Measurements from ENCODE around the gene TMEM132D. TPM values are rescaled to one million over a fixed set of nuclear protein-coding genes. Genes with fewer than 3 reads are reported as not detected.

The TMEM132D gene
- total RNA-seq, 1 donor = not detected

DNA sequence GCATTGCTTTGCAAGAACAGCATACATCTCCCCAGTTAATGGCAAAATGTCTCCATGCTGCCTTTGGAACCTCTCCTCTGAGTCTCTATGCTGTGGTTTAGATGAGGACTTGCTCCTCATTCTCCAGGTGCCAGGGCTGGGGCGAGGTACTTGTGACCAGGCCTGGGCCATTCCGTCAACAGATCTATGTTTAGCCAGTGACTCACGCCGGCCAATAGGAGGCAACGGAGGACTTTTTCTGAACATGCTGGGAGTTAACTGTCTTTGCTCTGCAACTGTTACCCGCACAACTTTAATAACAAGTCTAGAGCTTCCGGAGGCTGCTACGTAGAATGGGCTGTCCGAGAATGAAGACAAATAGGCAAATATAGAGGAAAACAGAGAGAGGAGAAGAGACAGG, 836.3 kb downstream of the TMEM132D start:
- no peak for DNase-seq (ENCODE audit: insufficient read length, low spot score, missing footprints)
- H3K4me3 ChIP-seq (ENCODE audit: insufficient read depth, low read length) = no peak overlapping the region
- no peaks in the 10 kb centered on the region for H3K79me2 ChIP-seq (ENCODE audit: insufficient read depth, low read length)
- H2AFZ ChIP-seq (ENCODE audit: low read length) = no peak overlapping the region
- H3K36me3 ChIP-seq (ENCODE audit: insufficient read depth, low read length) = no peaks in the 10 kb centered on the region
- H3K9me3 ChIP-seq (ENCODE audit: low read depth, low read length) = peaks cover 2% of the 10 kb centered on the region
- no peak overlapping the region for H3K4me2 ChIP-seq (ENCODE audit: insufficient read depth, low read length)
- H3K27ac ChIP-seq (ENCODE audit: low read depth, low read length) = no peak overlapping the region
- no peaks in the 10 kb centered on the region for H3K27me3 ChIP-seq (ENCODE audit: insufficient read depth, low read length)
- H4K20me1 ChIP-seq (ENCODE audit: insufficient read depth, low read length) = no peaks in the 10 kb centered on the region
- TF ChIP-seq, protein P1, sequence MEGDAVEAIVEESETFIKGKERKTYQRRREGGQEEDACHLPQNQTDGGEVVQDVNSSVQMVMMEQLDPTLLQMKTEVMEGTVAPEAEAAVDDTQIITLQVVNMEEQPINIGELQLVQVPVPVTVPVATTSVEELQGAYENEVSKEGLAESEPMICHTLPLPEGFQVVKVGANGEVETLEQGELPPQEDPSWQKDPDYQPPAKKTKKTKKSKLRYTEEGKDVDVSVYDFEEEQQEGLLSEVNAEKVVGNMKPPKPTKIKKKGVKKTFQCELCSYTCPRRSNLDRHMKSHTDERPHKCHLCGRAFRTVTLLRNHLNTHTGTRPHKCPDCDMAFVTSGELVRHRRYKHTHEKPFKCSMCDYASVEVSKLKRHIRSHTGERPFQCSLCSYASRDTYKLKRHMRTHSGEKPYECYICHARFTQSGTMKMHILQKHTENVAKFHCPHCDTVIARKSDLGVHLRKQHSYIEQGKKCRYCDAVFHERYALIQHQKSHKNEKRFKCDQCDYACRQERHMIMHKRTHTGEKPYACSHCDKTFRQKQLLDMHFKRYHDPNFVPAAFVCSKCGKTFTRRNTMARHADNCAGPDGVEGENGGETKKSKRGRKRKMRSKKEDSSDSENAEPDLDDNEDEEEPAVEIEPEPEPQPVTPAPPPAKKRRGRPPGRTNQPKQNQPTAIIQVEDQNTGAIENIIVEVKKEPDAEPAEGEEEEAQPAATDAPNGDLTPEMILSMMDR (IDR thresholded peaks at IDR 0.05; ENCODE audit: extremely low read depth, low read depth, low read length) = no peak
- H3K4me1 ChIP-seq (ENCODE audit: insufficient read depth, low read length) = no peaks in the 10 kb centered on the region

DNA sequence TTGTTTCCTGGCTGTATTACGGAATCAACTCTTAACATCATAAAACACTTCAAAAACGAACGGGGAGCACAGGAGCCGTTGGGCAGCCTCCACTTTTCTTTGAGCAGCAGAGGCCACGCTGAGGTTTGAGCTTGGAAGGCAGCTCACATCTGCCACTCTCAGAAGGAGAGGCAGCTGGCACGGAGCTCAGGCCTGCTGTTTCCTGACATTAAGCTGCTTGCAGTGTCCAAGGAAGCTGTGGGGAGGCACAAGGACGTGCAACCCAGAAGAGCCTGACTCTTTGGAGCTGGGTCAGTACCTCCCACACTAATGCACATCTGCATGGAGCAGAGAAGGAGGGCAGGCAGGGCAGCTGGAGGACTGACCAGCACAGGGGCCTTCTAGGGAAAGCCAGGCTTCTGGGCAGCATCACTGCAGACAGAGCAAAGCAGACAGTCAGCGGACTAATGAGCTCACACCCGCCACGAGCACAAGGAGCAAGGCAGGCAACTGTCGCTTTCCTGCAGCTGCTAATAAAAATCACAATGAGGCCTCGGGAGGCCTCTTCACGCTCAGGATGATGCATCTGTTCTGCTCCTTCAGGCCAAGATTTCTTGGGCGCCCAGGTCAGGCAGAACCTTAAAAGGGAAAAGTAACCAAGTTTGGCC, 839.5 kb downstream of the TMEM132D start:
- Histone ChIP-seq H3K27me3 (ENCODE audit: insufficient read depth, low read length) (no peaks in the 10 kb centered on the region), H3K9me3 (ENCODE audit: low read depth, low read length) (peaks cover 2% of the 10 kb centered on the region), H3K4me2 (ENCODE audit: insufficient read depth, low read length) (no peak overlapping the region), H2AFZ (ENCODE audit: low read length) (no peak overlapping the region), H3K36me3 (ENCODE audit: insufficient read depth, low read length) (no peaks in the 10 kb centered on the region), H3K79me2 (ENCODE audit: insufficient read depth, low read length) (no peaks in the 10 kb centered on the region), H3K27ac (ENCODE audit: low read depth, low read length) (no peak overlapping the region), H4K20me1 (ENCODE audit: insufficient read depth, low read length) (no peaks in the 10 kb centered on the region), H3K4me1 (ENCODE audit: insufficient read depth, low read length) (no peaks in the 10 kb centered on the region), H3K4me3 (ENCODE audit: insufficient read depth, low read length) (no peak overlapping the region)
- TF ChIP-seq, protein P1 (IDR thresholded peaks at IDR 0.05; ENCODE audit: extremely low read depth, low read depth, low read length) = no peak
- no peak for DNase-seq (ENCODE audit: insufficient read length, low spot score, missing footprints)

DNA sequence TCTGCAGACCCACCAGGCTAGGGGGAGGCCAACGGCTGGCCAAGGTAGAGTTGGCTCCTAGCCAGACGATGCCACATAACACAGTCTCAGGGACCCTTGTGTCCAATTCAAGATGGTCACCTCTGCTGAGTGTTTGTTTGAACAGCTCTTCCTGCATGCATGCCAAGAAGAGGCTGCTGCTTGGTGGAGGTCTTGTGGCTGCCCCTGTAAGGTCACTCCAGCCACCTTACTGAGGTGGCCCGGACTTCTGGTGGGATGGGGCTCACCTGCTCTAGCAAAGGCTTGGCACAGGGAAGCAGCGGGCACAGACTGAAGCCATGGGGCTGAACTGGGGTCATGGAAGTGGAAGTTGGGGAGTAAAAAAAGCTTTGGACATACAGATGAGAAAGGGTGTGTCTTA, 840.2 kb downstream of the TMEM132D start:
- Histone ChIP-seq H3K36me3 (ENCODE audit: insufficient read depth, low read length) (no peaks in the 10 kb centered on the region), H3K27me3 (ENCODE audit: insufficient read depth, low read length) (no peaks in the 10 kb centered on the region), H4K20me1 (ENCODE audit: insufficient read depth, low read length) (no peaks in the 10 kb centered on the region), H3K4me3 (ENCODE audit: insufficient read depth, low read length) (no peak overlapping the region), H3K79me2 (ENCODE audit: insufficient read depth, low read length) (no peaks in the 10 kb centered on the region), H3K27ac (ENCODE audit: low read depth, low read length) (no peak overlapping the region), H3K4me1 (ENCODE audit: insufficient read depth, low read length) (no peaks in the 10 kb centered on the region), H3K4me2 (ENCODE audit: insufficient read depth, low read length) (no peak overlapping the region), H2AFZ (ENCODE audit: low read length) (no peak overlapping the region), H3K9me3 (ENCODE audit: low read depth, low read length) (peaks cover 2% of the 10 kb centered on the region)
- TF ChIP-seq, protein P1 (IDR thresholded peaks at IDR 0.05; ENCODE audit: extremely low read depth, low read depth, low read length) = no peak
- no peak for DNase-seq (ENCODE audit: insufficient read length, low spot score, missing footprints)

DNA sequence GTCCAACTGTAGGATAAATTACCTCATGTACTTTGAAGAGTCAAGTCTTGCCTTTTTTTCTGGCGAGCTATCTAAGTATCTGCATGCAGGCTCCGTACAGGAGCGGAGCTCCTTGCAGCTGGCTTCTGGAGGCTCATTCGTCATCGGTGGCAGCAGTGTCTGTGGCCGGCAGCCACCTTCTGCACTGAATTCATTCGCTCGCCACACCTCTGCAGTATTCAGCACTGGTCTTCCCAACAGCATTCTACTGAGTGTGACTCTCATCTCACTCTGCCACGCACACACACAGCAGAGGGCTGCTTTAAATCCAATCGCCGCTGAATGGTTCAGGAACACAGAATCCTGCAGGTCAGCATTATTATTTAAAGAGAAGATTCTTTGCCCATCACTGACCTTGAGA, 850.6 kb downstream of the TMEM132D start:
- no peaks in the 10 kb centered on the region for H3K4me1 ChIP-seq (ENCODE audit: insufficient read depth, low read length)
- no peaks in the 10 kb centered on the region for H3K36me3 ChIP-seq (ENCODE audit: insufficient read depth, low read length)
- no peaks in the 10 kb centered on the region for H3K79me2 ChIP-seq (ENCODE audit: insufficient read depth, low read length)
- H4K20me1 ChIP-seq (ENCODE audit: insufficient read depth, low read length) = no peaks in the 10 kb centered on the region
- no peak overlapping the region for H3K27ac ChIP-seq (ENCODE audit: low read depth, low read length)
- no peak for DNase-seq (ENCODE audit: insufficient read length, low spot score, missing footprints)
- H3K4me2 ChIP-seq (ENCODE audit: insufficient read depth, low read length) = no peak overlapping the region
- H2AFZ ChIP-seq (ENCODE audit: low read length) = no peak overlapping the region
- H3K4me3 ChIP-seq (ENCODE audit: insufficient read depth, low read length) = no peak overlapping the region
- no peaks in the 10 kb centered on the region for H3K27me3 ChIP-seq (ENCODE audit: insufficient read depth, low read length)
- TF ChIP-seq, protein P1 (IDR thresholded peaks at IDR 0.05; ENCODE audit: extremely low read depth, low read depth, low read length) = no peak
- no peaks in the 10 kb centered on the region for H3K9me3 ChIP-seq (ENCODE audit: low read depth, low read length)

Measured in osteoblast (primary cell).